Astrocyte (in vitro differentiated cells and primary cell): ENCODE results near the gene DCANP1.

ENCODE experiments used
- EZH2 ChIP-seq: IDR thresholded peaks from 2 replicates; pipeline ENCODE4 v1.6.1; 2012; ENCODE audit warnings: mild to moderate bottlenecking, low read length, inconsistent platforms; ENCODE audit not compliant: insufficient read depth
- TF ChIP-seq, protein P1 (sequence below): IDR thresholded peaks from 2 replicates; pipeline ENCODE4 v1.5.1; 2011; ENCODE audit warnings: low read depth, mild to moderate bottlenecking, inconsistent platforms, low read length, moderate library complexity; ENCODE audit not compliant: insufficient read depth

DNA sequence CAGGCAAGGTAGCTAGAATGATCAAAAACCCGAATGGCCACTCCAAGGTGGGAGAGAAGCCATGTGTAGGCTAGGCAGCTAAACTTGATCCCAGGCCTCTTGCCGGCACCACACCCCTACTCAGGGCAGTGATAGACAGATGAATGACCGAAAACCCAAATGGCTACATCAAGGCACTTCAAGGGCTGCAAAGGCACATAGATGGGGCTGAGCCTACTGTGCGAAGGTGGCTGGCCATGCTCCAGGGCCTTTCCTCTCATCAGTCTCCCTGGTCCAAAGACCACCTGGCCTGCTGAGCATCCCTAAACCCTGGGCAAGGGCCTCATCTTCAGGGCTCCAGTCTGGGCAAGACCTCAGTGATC is 8.7 kb upstream of the DCANP1 start:
- TF ChIP-seq, protein P1, sequence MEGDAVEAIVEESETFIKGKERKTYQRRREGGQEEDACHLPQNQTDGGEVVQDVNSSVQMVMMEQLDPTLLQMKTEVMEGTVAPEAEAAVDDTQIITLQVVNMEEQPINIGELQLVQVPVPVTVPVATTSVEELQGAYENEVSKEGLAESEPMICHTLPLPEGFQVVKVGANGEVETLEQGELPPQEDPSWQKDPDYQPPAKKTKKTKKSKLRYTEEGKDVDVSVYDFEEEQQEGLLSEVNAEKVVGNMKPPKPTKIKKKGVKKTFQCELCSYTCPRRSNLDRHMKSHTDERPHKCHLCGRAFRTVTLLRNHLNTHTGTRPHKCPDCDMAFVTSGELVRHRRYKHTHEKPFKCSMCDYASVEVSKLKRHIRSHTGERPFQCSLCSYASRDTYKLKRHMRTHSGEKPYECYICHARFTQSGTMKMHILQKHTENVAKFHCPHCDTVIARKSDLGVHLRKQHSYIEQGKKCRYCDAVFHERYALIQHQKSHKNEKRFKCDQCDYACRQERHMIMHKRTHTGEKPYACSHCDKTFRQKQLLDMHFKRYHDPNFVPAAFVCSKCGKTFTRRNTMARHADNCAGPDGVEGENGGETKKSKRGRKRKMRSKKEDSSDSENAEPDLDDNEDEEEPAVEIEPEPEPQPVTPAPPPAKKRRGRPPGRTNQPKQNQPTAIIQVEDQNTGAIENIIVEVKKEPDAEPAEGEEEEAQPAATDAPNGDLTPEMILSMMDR: no peak
- no peak for TF ChIP-seq EZH2
